MCF 10A (cell line): Measurements from ENCODE around the gene PIK3C2A. TPM values are rescaled to one million over a fixed set of nuclear protein-coding genes. Genes with fewer than 3 reads are reported as not detected.

Source experiments
- BruUV-seq: library from RNA; stranded (reverse); fragments of 400-500 nt; replicated peaks from 2 replicates; lab custom pipeline; 2021; lab: Mats Ljungman, UMichigan
- CTCF ChIA-PET: fragments of 300-600 bp; sonication (Branson Sonifier 250); formaldehyde crosslinking; extraction: SDS; loops from one replicate; lab custom pipeline; 2021; ENCODE audit warnings: antibody characterized with exemption, inconsistent platforms; lab: Yijun Ruan, JAX
- POLR2A ChIA-PET: fragments of 300-600, 350-650 bp; sonication (Branson Sonifier 250); formaldehyde crosslinking; extraction: SDS; loops from one replicate; lab custom pipeline; 2020; ENCODE audit warnings: antibody characterized with exemption, inconsistent platforms; lab: Yijun Ruan, JAX
- DNase-seq: peaks from one replicate; pipeline ENCODE4 v3.0.0-alpha.2; 2018; ENCODE audit not compliant: unreplicated experiment
- H3K27ac Mint-ChIP-seq: one replicate; pipeline ENCODE4 v1.8.0; 2022; ENCODE audit warnings: mild to moderate bottlenecking, low read depth, mixed read lengths; ENCODE audit not compliant: unreplicated experiment
- H3K27me3 Mint-ChIP-seq: one replicate; pipeline ENCODE4 v1.8.0; 2022; ENCODE audit warnings: mixed read lengths; ENCODE audit not compliant: insufficient read depth, unreplicated experiment
- H3K36me3 Mint-ChIP-seq: one replicate; pipeline ENCODE4 v1.8.0; 2022; ENCODE audit warnings: mild to moderate bottlenecking, moderate library complexity, mixed read lengths; ENCODE audit not compliant: insufficient read depth, unreplicated experiment
- H3K4me1 Mint-ChIP-seq: one replicate; pipeline ENCODE4 v1.8.0; 2022; ENCODE audit warnings: mixed read lengths; ENCODE audit not compliant: insufficient read depth, unreplicated experiment
- H3K4me3 Mint-ChIP-seq: one replicate; pipeline ENCODE4 v1.8.0; 2022; ENCODE audit warnings: mild to moderate bottlenecking, moderate library complexity, mixed read lengths; ENCODE audit not compliant: unreplicated experiment
- H3K9me3 Mint-ChIP-seq: one replicate; pipeline ENCODE4 v1.8.0; 2022; ENCODE audit warnings: mixed read lengths; ENCODE audit not compliant: unreplicated experiment
- CTCF ChIP-seq: fragments of 200-600 bp; IDR thresholded peaks from one replicate; pipeline ENCODE4 v1.8.0; 2022; ENCODE audit warnings: antibody characterized with exemption, mild to moderate bottlenecking; ENCODE audit not compliant: unreplicated experiment
- intact Hi-C: fragments of 100-400 bp; cut with micrococcal nuclease; formaldehyde crosslinking; loops from 2 replicates; pipeline ENCODE4 v1.14.1; 2022
- total RNA-seq: library from RNA; stranded (reverse); gene quantifications from 2 replicates; pipeline ENCODE4 v1.2.3, GENCODE V29; 2022

Gene PIK3C2A
- total RNA-seq, 1 experiment from 2014 or later = 58.1 TPM

GRCh38 chr11:17165247-17165890, 42.4 kb downstream of the PIK3C2A start:
- Mint-ChIP-seq H3K4me3 (no peak overlapping the region), H3K27ac (peak overlapping the region; percentile 69), H3K4me1 (peaks cover 23% of the 10 kb centered on the region), H3K27me3 (no peaks in the 10 kb centered on the region), H3K9me3 (no peaks in the 10 kb centered on the region), H3K36me3 (peaks cover 33% of the 10 kb centered on the region)
- POLR2A ChIA-PET = interaction anchor here (0.6 to 1.6 kb wide), 3 partner anchors 21 to 42 kb away, joined by 3 to 8 read pairs (median 3); partner anchors contain the start of gene PIK3C2A
- TF ChIP-seq CTCF = no peak
- intact Hi-C loops = no loop called here
- DNase-seq = no peak
- no TSS peak for BruUV-seq
- CTCF ChIA-PET = interaction anchor here (0.6 kb wide), 1 partner anchor 65 kb away, joined by 6 read pairs; no protein-coding TSS in a partner anchor

DNA sequence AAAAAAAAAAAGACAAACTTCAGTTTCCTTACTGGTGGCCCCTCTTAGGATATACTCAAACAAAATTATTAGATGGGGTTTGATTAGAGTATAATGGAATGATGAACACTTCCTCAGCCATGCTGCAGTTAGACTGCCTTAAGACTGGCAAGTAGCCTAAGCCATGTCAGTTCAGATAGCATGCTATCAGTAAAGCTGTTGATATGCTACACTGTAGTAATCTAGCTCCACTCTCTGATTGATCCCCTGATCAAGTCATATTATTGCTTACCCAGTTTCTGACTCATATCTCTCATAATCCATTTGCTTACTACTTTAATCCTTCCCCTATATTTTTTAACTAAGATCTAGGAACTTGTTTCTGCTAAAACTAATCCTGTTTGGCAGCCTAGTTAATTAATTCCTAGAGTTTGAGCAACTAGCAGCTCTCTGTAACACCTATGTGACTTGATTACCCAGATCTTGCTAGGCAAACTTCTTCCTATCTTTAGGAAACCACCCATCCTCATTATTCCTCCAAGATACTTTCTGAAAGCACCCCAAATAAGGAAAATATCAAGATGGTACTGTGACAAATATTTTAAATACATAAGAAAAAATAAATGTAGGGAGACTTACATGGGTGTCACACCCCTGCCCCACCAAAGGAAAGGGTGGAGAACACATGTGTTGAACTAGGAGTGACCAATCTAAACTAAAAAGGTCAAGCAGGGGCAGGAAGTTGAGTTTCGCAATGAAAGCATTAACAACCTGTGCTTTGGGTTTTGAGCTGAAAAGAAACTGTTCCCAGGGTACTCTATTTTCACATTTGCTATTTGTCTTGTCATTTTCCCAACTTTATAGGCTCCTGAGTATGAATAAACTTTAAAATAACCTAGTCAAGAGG, 43.2 kb downstream of the PIK3C2A start:
- H3K27ac Mint-ChIP-seq = peak overlapping the region; percentile 69
- intact Hi-C loops = no loop called here

GRCh38 chr11:17163736-17164135, 44.0 kb downstream of the PIK3C2A start:
- intact Hi-C loops = no loop called here
- peaks cover 29% of the 10 kb centered on the region for H3K4me1 Mint-ChIP-seq
- POLR2A ChIA-PET = interaction anchor here (1.8 kb wide), 1 partner anchor 44 kb away, joined by 8 read pairs; the partner anchor contains the start of gene PIK3C2A
- CTCF ChIA-PET = interaction anchor here (0.5 kb wide), 1 partner anchor 188 kb away, joined by 4 read pairs; the partner anchor contains the start of gene NCR3LG1
- no peak for TF ChIP-seq CTCF
- H3K36me3 Mint-ChIP-seq = peaks cover 22% of the 10 kb centered on the region
- no peak overlapping the region for H3K4me3 Mint-ChIP-seq
- no peak for DNase-seq
- no peaks in the 10 kb centered on the region for H3K9me3 Mint-ChIP-seq
- no peak overlapping the region for H3K27ac Mint-ChIP-seq
- H3K27me3 Mint-ChIP-seq = no peaks in the 10 kb centered on the region
- no TSS peak for BruUV-seq

More for the DNA sequence above, 43.2 kb downstream of the PIK3C2A start:
- Mint-ChIP-seq H3K9me3 (no peaks in the 10 kb centered on the region), H3K27me3 (no peaks in the 10 kb centered on the region), H3K36me3 (peaks cover 30% of the 10 kb centered on the region), H3K4me3 (no peak overlapping the region), H3K4me1 (peaks cover 29% of the 10 kb centered on the region)
- BruUV-seq = no TSS peak
- TF ChIP-seq CTCF = no peak
- CTCF ChIA-PET = interaction anchor here (0.5 to 0.7 kb wide), 3 partner anchors 16 to 187 kb away, joined by 3 to 4 read pairs (median 3); partner anchors contain the start of gene NCR3LG1
- peak; percentile 56 for DNase-seq
- POLR2A ChIA-PET = interaction anchor here (0.6 to 1.3 kb wide), 2 partner anchors 22 to 43 kb away, joined by 3 to 8 read pairs; partner anchors contain the start of gene PIK3C2A
